Ramos (cell line): Measurements from ENCODE around the gene GABPB2.

Experiments used
- in situ Hi-C: fragments of 300-500 bp; cut with MboI; formaldehyde crosslinking; loops from one replicate; pipeline ENCODE4 v1.14.3; 2022; ENCODE audit warnings: low sequenced_read_pairs; ENCODE audit not compliant: unreplicated experiment

Gene GABPB2

DNA sequence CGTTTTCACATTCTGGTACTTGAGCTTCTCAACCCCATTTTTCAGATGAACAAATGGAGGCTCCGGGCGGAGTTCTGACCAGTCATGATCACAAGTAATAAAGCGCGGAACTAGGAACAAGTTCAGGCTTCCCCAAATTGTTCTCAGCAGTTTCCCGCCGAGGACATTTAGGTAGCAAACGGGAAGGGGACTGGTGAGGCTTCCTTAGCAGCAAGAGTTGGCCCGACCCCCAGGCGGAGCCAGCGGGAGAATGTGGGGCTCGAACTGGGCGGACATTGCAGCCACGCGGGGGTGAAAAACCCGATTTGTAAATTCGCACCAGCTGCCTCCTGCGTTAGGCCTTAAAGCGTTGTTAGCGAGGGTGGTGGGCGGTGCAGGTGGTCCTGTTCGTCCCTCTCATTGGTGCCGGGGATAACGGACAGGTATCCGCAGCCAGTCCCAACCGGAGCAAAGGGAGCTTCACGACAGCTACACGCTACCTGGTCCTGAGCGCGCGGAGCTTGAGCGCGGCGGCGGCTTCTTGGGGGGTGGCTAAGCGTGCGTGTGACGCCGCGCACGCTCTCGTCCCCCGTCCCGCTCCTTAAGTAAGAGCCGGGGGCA is 60.5 kb downstream of the GABPB2 start:
- in situ Hi-C loops: no loop called here

DNA sequence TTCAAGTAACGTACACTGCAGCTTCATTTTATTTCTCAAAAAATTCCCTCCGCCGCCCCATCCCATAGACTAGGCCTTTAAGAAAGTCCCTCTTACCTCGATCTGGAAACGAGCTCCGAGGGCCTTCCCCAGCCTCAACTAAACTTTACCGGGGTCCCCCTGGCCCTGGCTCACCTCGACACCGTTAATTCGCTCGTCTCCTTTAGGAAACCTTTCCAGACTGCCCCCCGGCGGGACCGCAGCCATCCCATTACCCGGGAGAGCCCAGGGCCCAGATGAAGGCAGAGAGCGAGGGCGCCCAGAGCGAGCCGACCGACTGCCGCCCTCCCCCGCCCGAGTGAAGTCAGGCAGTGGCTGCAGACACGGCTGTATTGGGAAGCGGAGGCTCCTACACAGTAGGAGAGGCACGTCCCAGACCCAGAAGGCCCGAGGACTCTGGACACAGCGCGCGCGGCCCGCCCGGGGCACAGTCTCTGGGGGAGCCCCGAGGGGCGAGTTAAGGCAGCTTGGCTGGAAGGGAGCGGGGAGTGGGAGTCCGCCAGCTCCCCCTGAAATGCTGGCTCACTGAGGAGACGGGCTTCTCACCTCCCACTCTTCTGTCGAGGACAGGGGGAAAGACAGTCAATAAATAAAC is 61.3 kb downstream of the GABPB2 start:
- in situ Hi-C loops: no loop called here

DNA sequence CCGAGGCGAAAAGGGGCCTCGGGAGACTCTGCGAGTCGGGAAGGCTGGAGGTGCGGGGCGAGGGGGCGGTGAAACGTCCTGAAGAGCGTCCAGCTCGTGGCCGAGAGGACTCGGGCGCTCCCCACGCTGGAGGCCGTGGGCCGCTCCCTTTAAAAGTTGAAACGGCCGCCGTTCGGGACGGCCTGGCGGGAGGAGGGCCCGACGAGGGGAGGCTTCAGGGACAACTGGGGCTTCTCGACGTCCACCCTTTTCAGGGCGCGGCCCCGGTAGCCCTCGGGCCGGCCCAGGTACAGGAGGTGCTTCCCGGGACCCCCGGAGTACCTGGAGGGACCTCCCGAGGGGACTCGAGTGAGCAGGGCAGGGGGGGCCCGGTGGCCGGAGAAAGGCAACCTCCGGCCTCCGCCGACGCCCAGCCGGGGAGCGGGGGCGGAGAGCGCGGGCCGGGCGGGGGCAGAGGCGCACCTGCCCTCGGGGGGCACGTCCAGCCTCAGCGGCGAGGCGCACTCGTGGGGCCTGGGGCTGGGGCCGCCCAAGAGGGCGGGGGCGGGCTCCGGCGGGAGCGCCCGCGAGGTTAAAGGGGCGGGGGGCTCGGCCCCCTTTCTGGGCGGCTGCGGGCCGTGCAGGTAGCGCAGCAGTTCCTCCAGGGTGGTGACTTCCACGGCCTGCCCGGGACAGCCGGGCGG is 61.9 kb downstream of the GABPB2 start:
- in situ Hi-C loops: no loop called here

DNA sequence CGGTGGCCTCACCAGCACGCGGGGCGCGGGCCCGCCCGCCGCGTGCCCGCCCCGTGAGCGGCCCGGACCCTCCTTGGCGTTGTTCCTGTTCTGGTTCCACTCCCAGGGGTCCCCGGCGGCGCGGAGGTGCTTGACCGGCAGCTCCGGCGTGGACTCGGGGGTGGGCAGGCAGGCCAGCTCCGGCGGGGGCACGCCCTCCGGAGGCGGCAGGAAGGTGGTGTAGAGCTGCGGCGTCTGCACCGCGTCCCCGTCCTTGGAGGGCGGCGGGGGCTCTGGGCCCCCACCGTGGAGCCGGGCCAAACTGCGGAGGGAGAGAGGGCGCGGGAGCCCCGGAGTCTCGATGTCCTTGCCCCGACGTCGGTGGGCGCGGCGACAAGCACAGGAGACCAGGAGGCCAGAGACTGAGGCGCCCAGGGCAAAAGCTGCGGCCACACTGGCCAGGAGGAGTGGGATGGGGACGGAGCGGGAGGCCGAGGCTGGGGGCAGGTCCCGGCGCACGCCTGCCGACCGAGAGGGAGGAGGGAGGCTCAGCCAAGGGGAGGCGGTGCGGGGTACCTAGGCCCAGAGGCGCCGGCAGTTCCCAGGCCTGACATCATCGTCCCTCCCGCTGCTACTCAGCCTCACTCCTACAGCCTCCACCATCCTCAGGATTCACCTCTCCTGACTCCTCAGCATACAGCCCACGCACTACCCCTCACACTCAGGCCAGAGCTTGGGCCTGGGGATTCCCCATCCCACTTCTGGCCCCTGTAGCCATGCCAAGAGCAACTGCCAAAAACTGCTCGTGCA is 62.7 kb downstream of the GABPB2 start:
- in situ Hi-C loops: no loop called here

DNA sequence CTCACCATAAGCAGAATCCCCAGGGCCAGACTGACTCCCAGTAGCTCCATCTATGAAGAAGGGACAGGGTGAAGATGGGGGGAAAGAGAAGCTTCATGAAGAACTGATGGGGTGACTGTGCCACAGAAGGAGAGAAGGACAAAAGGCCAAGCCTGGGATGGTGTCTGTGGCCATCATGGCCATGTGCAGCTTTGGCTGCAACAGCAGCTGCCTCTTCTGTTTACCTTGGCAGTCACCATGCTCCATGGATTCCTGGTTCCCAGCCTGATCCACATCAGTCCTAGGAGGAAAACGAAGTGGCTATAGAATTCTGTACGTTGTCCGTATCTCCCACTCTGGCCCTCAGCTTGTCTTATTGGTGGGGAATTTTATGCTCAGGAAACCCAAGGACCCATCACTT is 63.8 kb downstream of the GABPB2 start:
- in situ Hi-C loops: no loop called here

DNA sequence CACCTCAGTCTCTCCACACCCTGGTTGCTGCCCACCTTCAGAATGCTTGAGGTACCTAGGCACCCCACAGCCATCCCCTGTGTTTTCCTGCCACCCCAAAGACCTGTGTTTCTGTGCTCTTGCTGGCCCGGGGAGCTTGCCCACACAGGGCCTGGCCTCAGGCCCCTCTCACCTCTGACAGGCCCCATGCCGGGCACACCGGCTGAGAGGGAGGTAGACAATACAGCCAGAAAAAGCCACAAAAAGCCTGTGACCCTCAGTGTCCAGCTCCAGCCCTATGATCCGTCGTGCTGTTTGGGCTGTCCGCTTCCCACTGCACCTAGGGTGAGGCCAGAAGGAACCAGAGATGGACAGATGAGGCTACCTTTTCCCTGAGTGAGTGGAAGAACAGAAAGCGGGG is 64.4 kb downstream of the GABPB2 start:
- in situ Hi-C loops: no loop called here

DNA sequence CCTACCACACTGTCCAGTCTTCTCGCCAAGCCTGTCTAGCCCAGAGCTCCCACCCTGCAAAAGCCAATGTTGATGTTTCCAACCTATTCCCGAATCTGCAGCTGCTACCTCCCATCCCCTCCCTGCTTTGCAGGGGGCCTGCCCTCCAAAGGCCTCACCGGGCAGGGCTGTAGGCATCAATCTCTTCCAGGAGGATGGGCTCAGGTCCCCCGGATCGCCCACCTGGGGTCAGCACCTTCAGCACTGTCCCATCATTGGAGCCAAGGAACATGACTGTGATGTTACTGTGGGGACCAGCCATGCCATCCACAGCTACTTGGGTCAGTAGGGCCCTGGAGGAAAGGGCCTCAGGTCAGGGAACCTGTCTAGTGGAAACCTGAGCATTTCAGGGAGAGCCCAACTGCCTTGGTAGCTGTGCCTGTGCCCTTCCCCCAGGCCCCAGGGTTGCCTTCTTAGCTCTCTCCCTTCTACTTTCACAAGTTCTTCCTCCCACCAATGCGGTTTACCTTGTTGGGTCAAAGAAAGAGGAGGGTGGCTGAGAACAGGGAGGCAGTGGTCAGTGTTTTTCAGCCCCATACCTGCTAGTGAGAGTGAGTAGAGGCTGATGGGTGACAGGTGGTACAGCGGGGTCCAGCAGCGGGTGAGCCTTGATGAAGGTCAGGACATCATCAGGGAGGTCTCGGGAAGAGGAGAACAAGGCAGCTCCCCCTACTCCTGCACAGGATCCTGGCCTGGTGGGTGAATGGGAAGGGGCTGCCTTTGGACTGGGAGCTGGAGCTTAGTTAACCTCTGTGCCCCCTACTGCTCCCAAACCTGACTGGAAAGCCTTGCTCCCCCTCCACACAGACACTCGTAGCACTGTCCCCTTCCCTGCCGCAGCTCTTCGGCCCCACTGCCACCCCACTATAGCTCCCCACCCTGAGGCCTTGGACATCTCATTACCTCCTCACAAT is 65.1 kb downstream of the GABPB2 start:
- in situ Hi-C loops: no loop called here

DNA sequence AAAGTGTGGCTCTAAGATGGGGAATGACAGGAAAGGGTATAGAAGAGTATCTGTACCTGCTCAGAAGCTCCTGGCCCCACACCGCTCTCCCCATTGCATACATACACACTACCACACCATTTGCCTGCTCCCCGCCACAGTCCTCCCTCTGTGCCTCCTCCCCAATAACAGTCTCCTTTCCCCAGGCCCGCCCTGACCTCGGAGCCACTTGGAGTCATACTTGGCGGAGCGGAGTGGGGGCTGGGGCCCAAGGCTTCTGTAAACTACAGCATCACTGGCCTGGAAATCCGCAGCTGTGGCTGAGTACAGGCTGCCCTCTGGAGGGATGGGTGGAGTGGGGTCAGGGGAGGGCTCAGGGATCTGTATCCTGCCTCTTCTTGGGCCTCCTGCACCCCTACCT is 67.2 kb downstream of the GABPB2 start:
- in situ Hi-C loops: no loop called here

DNA sequence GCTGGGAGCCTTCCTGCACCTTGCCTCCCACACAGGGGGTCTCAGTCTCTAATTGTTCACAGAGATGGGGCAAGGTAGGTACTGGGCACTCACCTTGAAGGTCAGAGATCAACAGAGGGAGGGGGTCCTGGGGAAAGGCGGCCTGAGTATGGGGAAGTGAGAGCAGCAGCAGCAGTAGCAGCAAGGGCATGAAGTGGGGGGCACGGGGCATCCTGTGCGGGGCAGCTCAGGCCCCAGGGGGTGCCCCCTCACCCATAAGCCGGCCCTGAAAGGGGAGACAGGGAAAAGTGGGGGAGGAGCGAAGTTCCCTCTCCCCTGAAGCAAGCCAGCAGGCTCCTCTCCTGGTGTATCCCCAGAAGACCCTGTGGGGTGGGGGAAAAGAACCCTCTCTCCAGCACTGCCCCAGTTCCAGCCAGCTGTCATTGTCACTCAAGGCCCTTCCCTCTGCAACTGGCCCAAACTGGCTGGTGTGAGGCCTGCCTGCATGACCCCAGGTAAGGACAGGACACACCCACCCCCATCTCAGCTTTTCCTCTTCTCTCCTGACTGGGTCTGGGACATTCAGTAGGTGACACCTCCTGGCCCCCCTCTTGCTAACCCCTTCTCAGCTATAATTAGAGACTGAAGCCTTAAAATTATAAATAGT is 72.0 kb downstream of the GABPB2 start:
- in situ Hi-C loops: no loop called here

DNA sequence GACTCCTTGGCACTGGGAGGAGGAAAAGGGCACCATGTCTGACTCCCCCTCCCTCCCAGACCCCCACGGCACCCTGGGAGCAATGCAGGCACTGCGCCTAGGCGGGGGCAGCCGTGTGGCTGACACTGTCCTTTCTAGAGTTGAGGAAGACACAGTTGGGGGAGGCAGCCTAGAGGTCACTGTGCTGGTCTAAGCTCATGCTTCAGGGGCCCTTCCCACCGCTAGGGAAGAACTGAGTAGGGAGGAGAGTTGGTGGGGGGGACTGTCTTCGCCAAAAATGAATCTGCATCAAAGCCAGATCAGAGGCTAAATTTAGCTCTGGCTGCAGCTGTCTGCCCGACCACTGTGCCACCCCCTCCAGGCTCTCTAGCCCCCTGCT is 72.5 kb downstream of the GABPB2 start:
- in situ Hi-C loops: no loop called here

DNA sequence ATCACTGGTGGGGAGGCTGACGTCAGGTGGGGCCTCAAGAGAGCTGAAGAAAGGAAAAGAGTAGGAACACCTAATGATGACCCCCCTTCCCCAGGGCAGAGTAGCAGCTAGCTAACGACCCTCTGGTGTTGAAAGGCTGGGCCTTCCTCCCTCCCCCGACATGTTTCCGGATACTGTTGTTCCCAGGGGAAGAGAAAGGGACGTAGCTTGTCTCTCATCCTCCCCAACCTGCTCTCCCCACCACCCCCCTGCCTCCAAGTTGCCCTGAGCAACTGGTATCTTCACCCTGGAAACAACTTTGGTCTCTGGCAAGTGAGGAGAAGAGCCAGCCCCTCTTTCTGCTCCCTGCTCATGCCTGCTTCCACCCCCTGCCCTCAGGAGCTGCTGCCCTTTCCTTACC is 73.4 kb downstream of the GABPB2 start:
- in situ Hi-C loops: no loop called here

DNA sequence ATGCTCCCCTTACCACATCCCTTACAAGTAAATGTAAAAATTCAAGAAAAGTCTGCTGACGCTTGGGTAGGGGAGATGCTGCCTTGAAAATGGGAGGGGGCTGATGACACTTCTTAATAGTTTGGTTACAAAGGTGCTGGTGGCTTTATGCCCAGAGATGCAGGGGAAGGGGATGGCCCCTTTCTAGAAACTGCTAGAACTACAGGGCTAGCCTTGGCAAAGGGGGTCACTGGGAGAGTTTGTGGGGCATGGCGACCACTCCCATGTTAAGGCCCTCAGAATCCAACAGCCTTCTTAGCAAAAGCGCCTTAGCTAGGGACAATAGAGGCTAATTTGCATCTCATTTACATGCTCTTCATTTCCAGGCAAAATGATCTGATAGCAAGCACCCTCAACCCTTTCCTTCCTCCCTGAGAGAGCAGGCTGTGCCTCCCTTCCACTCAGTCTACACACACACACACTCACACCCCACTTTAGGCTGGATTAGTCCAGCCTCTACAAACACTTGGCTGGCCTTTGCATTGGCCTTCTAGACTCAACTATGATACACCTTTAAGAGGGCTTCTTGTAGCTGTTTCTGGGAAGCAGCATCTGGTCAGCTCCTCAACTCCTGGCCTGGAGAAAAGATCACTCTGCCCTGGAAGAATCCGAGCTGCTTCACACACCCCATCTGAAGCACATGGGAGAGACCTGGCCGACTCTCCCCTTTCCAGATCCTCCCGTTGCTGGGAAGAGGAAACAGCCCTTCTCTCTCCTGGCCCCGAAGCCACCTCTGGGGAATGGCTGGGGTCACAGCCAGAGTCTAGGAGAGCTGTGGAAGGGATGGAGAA is 74.1 kb downstream of the GABPB2 start:
- in situ Hi-C loops: no loop called here

DNA sequence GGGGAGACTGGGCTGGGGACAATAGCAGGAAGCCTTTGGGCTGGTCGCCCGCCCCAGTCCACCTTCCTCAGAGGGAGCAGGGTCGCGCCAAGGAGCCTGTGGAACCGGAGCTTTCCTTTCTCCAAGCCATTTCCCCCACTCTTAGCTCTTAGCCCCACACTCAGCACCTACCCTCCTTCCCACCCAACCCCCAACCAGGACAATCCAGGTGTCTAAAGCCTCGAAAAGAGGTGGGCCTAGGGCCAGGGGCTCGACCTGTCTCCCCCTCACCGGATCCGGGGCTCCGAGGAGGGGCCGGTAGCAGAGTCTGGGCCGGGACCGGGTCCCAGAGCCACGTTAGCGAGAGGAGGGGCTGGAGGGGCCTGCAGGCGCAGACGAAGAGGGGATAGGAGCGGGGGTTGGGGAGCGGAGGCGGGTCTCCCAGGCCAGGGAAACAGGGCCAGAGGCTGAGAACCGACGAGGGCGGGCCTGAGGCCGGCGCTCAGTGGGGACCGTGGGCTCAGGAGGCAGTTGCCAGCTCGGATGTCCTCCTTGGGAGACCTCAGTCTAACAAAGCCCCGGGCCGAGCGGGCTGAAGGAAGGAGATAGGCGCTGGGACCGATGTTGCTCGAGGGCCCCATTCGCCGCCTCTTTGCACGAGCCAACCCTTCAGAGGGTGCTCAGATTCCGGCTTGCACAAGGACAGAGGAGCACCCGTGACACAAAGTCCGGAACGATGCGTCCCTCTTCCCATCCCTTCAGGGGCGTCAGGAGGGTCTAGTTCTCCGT is 74.9 kb downstream of the GABPB2 start:
- in situ Hi-C loops: no loop called here

DNA sequence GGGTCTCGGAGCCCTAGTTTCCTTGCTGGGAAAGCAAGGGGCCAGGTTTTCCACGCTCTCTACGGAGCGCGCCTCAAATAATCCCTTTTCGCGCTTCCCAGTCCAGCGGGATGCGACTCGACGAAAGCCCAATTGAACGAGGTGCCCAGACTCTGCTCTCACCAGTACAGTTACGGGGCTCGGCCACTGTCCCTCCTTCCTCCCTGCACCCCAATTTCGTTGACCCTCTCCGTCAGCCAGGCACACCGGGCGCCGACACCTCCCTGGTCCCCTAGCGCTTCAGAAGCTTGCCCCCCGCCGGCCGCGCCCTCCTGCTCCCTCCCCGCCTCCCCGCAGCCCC is 75.5 kb downstream of the GABPB2 start:
- in situ Hi-C loops: no loop called here

DNA sequence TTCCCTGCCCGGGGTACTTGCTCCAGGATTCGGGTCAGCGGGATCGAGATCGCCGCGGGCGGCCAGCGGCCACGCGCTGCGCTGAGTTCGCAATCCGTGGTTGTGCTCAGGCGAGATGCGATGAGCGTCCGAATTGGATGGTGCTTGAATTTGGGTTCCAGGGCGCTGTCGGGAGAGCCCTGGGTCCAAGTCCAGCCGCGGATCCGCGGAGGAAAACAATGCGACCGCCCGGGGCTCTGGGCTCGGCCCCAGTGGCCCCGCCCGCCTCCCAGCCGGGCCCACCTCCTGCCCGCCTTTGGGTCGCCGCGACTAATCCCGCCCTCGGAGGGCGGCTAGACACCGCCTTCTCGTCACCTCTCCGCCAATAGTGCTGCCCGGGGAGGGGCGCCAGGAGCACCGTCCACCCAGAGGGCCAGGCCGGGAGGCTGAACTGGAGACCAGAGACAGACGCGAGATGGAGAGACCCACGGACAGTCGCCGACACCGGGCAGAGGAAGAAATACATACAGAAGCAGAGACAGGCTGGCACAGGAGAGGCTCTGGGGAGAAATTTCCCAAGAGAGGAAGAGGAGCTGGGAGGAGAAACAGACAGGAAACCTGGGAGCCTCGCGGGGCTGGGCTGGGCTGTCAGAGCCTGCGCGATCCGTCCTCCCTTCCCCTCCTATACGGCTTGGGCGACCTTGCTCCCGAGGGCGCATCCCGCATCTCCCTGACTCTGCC is 76.0 kb downstream of the GABPB2 start, which contains the start of gene SEMA6C:
SEMA6C (minus strand) TSS at position 220 of the 720 bp plus-strand sequence. CDS start 4,010 bp downstream, outside the sequence.
- in situ Hi-C loops: no loop called here

DNA sequence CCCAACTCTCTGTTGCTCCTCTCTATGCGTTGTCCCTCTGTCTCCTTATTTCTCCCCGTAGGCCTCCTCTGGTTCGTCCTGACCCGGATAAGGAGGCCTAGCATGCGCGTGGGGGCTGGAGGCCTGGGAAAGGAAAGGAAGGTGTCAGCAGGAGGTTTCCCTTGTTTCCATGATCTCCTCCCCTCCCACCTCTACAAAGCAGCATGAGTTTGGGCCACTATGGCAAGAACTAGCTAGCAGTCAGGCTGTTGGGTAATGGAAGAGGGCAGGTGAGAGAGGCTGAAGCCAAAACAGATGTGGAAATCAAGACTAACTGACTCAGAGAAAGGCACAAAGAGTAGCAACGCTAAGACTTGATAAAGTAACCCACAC is 76.6 kb downstream of the GABPB2 start:
- in situ Hi-C loops: no loop called here

DNA sequence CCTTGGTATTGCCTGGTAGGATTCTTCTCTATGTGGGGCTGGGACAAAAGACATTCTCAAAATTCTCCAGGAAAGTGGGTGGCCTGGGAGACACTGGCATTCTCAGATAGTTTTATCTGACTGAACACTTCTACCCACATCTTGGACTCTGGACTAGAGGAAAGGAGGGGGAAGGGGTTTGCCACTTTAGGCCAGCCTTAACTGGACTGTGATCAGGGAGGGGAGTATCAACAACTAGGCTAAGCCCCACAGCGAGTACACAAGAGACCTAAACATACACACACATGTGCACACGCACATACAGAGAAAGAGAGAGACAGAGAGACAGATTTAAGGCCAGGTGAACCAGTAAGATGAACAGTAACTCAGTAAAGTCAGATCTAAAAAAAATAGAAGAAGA is 77.1 kb downstream of the GABPB2 start:
- in situ Hi-C loops: no loop called here

DNA sequence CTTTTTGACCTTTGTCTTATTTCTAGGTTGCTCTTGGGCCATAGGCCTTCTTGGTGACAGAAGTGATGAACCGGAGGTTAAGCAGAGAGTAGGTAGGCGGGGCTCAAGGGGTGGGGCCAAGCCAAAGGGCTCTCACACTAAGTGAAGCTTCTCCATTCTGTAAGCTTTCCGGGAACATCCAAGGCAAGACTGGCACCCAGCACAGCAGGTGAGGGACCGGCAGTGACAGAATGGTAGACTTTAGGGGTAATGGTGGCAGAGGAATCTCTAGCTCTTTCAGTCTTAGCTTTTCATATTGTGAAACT is 85.9 kb downstream of the GABPB2 start, which contains the start of gene TNFAIP8L2:
TNFAIP8L2 (plus strand) TSS at position 135 of the 305 bp plus-strand sequence. CDS start 2,049 bp downstream, outside the sequence.
- in situ Hi-C loops: loop anchor here (10.0 kb wide), 1 partner anchor 62 kb away; no protein-coding TSS in a partner anchor
